H1 (cell line): ENCODE measurements around the gene CNNM4. TPM values are rescaled to one million over a fixed set of nuclear protein-coding genes. Genes with fewer than 3 reads are reported as not detected.

Experiments used
- CTCF ChIA-PET: fragments of 300-600 bp; sonication (Branson Sonifier 250); formaldehyde crosslinking; loops from one replicate; lab custom pipeline; 2021; ENCODE audit not compliant: partially characterized antibody; lab: Charles Lee
- POLR2A ChIA-PET: fragments of 300-600 bp; sonication (Branson Sonifier 250); formaldehyde crosslinking; loops from one replicate; lab custom pipeline; 2021; ENCODE audit warnings: inconsistent platforms; ENCODE audit not compliant: partially characterized antibody; lab: Charles Lee
- DNase-seq, 2 experiments: peaks; one replicate each; pipeline versions ENCODE4 v3.0.0 to v3.0.0-alpha.2; 2010 to 2022; ENCODE audit warnings: low spot score in 2 of 2, low read depth in 1 of 2, mixed read lengths in 1 of 2
- FAIRE-seq: peaks from 2 replicates; lab custom pipeline; 2011; peaks lifted over from hg19 to GRCh38; lab: Jason Lieb, UNC
- H2AFZ ChIP-seq: 2 replicates; pipeline ENCODE4 v1.8.1; 2012; ENCODE audit warnings: low read length, inconsistent platforms
- H2AK5ac ChIP-seq: 2 replicates; pipeline ENCODE4 v1.6.1; 2013; ENCODE audit warnings: low read depth, low read length
- H2BK120ac ChIP-seq: replicated peaks from 2 replicates; pipeline ENCODE3; 2013; ENCODE audit warnings: low read depth, low read length, inconsistent platforms
- H2BK12ac ChIP-seq: 2 replicates; pipeline ENCODE4 v1.6.1; 2013; ENCODE audit warnings: low read depth, low read length
- H2BK15ac ChIP-seq: 2 replicates; pipeline ENCODE4 v1.6.1; 2013; ENCODE audit warnings: low read length
- H2BK20ac ChIP-seq: 2 replicates; pipeline ENCODE4 v1.6.1; 2013; ENCODE audit warnings: low read length
- H2BK5ac ChIP-seq: 2 replicates; pipeline ENCODE4 v1.6.1; 2013; ENCODE audit warnings: low read depth, low read length
- H3K14ac ChIP-seq: 2 replicates; pipeline ENCODE4 v1.6.1; 2013; ENCODE audit warnings: inconsistent platforms; ENCODE audit not compliant: insufficient read length
- H3K18ac ChIP-seq: 2 replicates; pipeline ENCODE4 v1.6.1; 2013; ENCODE audit warnings: low read length; ENCODE audit errors: extremely low read depth
- H3K23ac ChIP-seq: 2 replicates; pipeline ENCODE4 v1.6.1; 2013; ENCODE audit warnings: inconsistent platforms; ENCODE audit not compliant: insufficient read length
- H3K23me2 ChIP-seq: 2 replicates; pipeline ENCODE4 v1.6.1; 2013; ENCODE audit warnings: low read depth, low read length
- H3K27ac ChIP-seq: 2 replicates; pipeline ENCODE4 v1.6.1; 2011; ENCODE audit warnings: low read depth, low read length, inconsistent platforms
- H3K27me3 ChIP-seq, 4 experiments: replicated peaks in 1 of 4; 1 replicate in 1 of 4; 2 replicates in 3 of 4; pipeline versions ENCODE4 v1.6.1 to v1.8.1; 2011 to 2013; ENCODE audit warnings: low read length in 3 of 4, mild to moderate bottlenecking in 3 of 4, inconsistent platforms in 2 of 4, mixed read lengths in 2 of 4, moderate library complexity in 1 of 4; ENCODE audit not compliant: control insufficient read depth in 3 of 4, insufficient read depth in 3 of 4; ENCODE audit errors: extremely low read depth in 1 of 4
- H3K36me3 ChIP-seq, 4 experiments: 2 replicates each; pipeline versions ENCODE4 v1.6.1 to v1.8.1; 2011 to 2013; ENCODE audit warnings: mild to moderate bottlenecking in 4 of 4, low read length in 3 of 4, moderate library complexity in 2 of 4, control low read depth in 1 of 4, inconsistent platforms in 1 of 4; ENCODE audit not compliant: insufficient read depth in 4 of 4, control insufficient read depth in 2 of 4
- H3K4ac ChIP-seq: replicated peaks from 2 replicates; pipeline ENCODE3; 2013; ENCODE audit warnings: low read length, low read depth, mixed read lengths, inconsistent platforms; ENCODE audit not compliant: insufficient read length
- H3K4me1 ChIP-seq, 4 experiments: replicated peaks in 1 of 4; 1 replicate in 1 of 4; 2 replicates in 3 of 4; pipeline versions ENCODE4 v1.6.1 to v1.8.1; 2011 to 2013; ENCODE audit warnings: low read length in 3 of 4, inconsistent platforms in 2 of 4, mixed read lengths in 1 of 4; ENCODE audit not compliant: insufficient read depth in 4 of 4, control insufficient read depth in 3 of 4
- H3K4me2 ChIP-seq, 2 experiments: 2 replicates each; pipeline versions ENCODE4 v1.6.1 to v1.8.1; 2011 to 2013; ENCODE audit warnings: low read depth in 2 of 2, low read length in 2 of 2, control low read depth in 1 of 2, inconsistent platforms in 1 of 2, mild to moderate bottlenecking in 1 of 2; ENCODE audit not compliant: insufficient read depth in 1 of 2
- H3K4me3 ChIP-seq, 4 experiments: fragments of 200-600, 300-600 bp in 1 of 4; sonication (generic), shearing (Covaris generic), sonication (Bioruptor Twin) in 1 of 4; 2 replicates each; pipeline versions ENCODE4 v1.5.1 to v1.8.1; 2011 to 2016; ENCODE audit warnings: low read length in 4 of 4, low read depth in 3 of 4, control low read depth in 2 of 4, inconsistent platforms in 2 of 4, mild to moderate bottlenecking in 2 of 4, mixed read lengths in 1 of 4, moderate library complexity in 1 of 4; ENCODE audit not compliant: insufficient read depth in 2 of 4; ENCODE audit errors: extremely low read depth in 1 of 4
- H3K56ac ChIP-seq: replicated peaks from 2 replicates; pipeline ENCODE3; 2013; ENCODE audit warnings: low read depth, mild to moderate bottlenecking, mixed read lengths, low read length, inconsistent platforms; ENCODE audit not compliant: insufficient read length
- H3K79me1 ChIP-seq: 2 replicates; pipeline ENCODE4 v1.6.1; 2013; ENCODE audit warnings: low read depth, low read length, control low read depth
- H3K79me2 ChIP-seq, 2 experiments: 2 replicates each; pipeline versions ENCODE4 v1.6.1 to v1.8.1; 2012 to 2013; ENCODE audit warnings: low read length in 2 of 2, mild to moderate bottlenecking in 2 of 2, inconsistent platforms in 1 of 2; ENCODE audit not compliant: insufficient read depth in 2 of 2, control insufficient read depth in 1 of 2
- H3K9ac ChIP-seq, 4 experiments: replicated peaks in 1 of 4; 1 replicate in 1 of 4; 2 replicates in 3 of 4; pipeline versions ENCODE4 v1.6.1 to v1.8.1; 2011 to 2013; ENCODE audit warnings: low read depth in 3 of 4, low read length in 3 of 4, control low read depth in 2 of 4, mild to moderate bottlenecking in 2 of 4, moderate library complexity in 2 of 4, inconsistent platforms in 1 of 4; ENCODE audit errors: extremely low read depth in 1 of 4
- H3K9me3 ChIP-seq, 2 experiments: 2 replicates each; pipeline versions ENCODE4 v1.6.1 to v1.8.1; 2012 to 2013; ENCODE audit warnings: mild to moderate bottlenecking in 2 of 2, moderate library complexity in 2 of 2, control low read depth in 1 of 2, inconsistent platforms in 1 of 2, low read depth in 1 of 2, low read length in 1 of 2, mixed read lengths in 1 of 2; ENCODE audit not compliant: insufficient read depth in 2 of 2
- H4K20me1 ChIP-seq, 2 experiments: replicated peaks in 1 of 2; 2 replicates each; pipeline versions ENCODE3 to v1.8.1; 2011 to 2013; ENCODE audit warnings: inconsistent platforms in 2 of 2, low read length in 2 of 2, mild to moderate bottlenecking in 1 of 2; ENCODE audit not compliant: insufficient read depth in 2 of 2, control insufficient read depth in 1 of 2
- H4K5ac ChIP-seq: 2 replicates; pipeline ENCODE4 v1.6.1; 2013; ENCODE audit warnings: low read length, low read depth, mixed read lengths, inconsistent platforms; ENCODE audit not compliant: insufficient read length
- H4K8ac ChIP-seq: 2 replicates; pipeline ENCODE4 v1.8.0; 2013; ENCODE audit warnings: mild to moderate bottlenecking, moderate library complexity, low read length, inconsistent platforms; ENCODE audit not compliant: insufficient read depth; ENCODE audit errors: extremely low read depth
- H4K91ac ChIP-seq: replicated peaks from 2 replicates; pipeline ENCODE3; 2013; ENCODE audit warnings: low read length, mixed read lengths, inconsistent platforms; ENCODE audit not compliant: insufficient read length
- BCL11A ChIP-seq, 2 experiments: IDR thresholded peaks; one replicate each; pipeline ENCODE4 v1.6.1; 2011; ENCODE audit warnings: low read depth in 2 of 2, low read length in 2 of 2, mild to moderate bottlenecking in 2 of 2
- CEBPB ChIP-seq: IDR thresholded peaks from 2 replicates; pipeline ENCODE4 v1.6.1; 2012; ENCODE audit warnings: low read depth, low read length
- CHD1 ChIP-seq: IDR thresholded peaks from 2 replicates; pipeline ENCODE4 v1.6.1; 2012; ENCODE audit warnings: low read depth, low read length, improper control_type of control experiment
- EP300 ChIP-seq, 2 experiments: IDR thresholded peaks; 1 replicate in 1 of 2; 2 replicates in 1 of 2; pipeline ENCODE4 v1.6.1; 2011 to 2012; ENCODE audit warnings: low read depth in 2 of 2, low read length in 2 of 2, mild to moderate bottlenecking in 2 of 2, borderline replicate concordance in 1 of 2, inconsistent platforms in 1 of 2, moderate library complexity in 1 of 2
- EZH2 ChIP-seq: fragments of 200-600 bp; sonication (generic); IDR thresholded peaks from 2 replicates; pipeline ENCODE4 v1.7.1; 2012; ENCODE audit warnings: low read depth, mild to moderate bottlenecking, moderate library complexity, low read length, inconsistent platforms; ENCODE audit not compliant: severe bottlenecking
- GABPA ChIP-seq: IDR thresholded peaks from 2 replicates; pipeline ENCODE4 v1.6.1; 2011; ENCODE audit warnings: mild to moderate bottlenecking, low read length, moderate library complexity, borderline replicate concordance; ENCODE audit not compliant: insufficient read depth
- KDM1A ChIP-seq: fragments of 200-600, 300-600 bp; sonication (generic); IDR thresholded peaks from 2 replicates; pipeline ENCODE4 v1.7.1; 2016; ENCODE audit warnings: mild to moderate bottlenecking, low read length, borderline replicate concordance
- POLR2A ChIP-seq, 2 experiments: IDR thresholded peaks; 1 replicate in 1 of 2; 2 replicates in 1 of 2; pipeline ENCODE4 v1.6.1; 2011; ENCODE audit warnings: low read depth in 2 of 2, low read length in 2 of 2, mild to moderate bottlenecking in 2 of 2; ENCODE audit errors: control extremely low read depth in 1 of 2
- RXRA ChIP-seq: IDR thresholded peaks from 2 replicates; pipeline ENCODE4 v1.6.1; 2011; ENCODE audit warnings: low read depth, mild to moderate bottlenecking, low read length, moderate library complexity; ENCODE audit not compliant: insufficient read depth
- TAF7 ChIP-seq: optimal IDR thresholded peaks from 2 replicates; pipeline ENCODE3; 2011; ENCODE audit warnings: low read depth, mild to moderate bottlenecking, inconsistent platforms, low read length, moderate library complexity, borderline replicate concordance
- TCF12 ChIP-seq: IDR thresholded peaks from 2 replicates; pipeline ENCODE4 v1.6.1; 2011; ENCODE audit warnings: low read depth, mild to moderate bottlenecking, low read length
- WGBS, 2 experiments: shearing (Covaris generic) in 1 of 2; methylation state at CpG; one replicate each; pipeline versions ENCODE4 v1.1.6 to v1.1.7; 2013 to 2015; ENCODE audit warnings: low lambda C conversion rate in 2 of 2, mixed read lengths in 2 of 2, inconsistent platforms in 1 of 2, low coverage in 1 of 2, missing lambda C conversion rate in 1 of 2; ENCODE audit not compliant: insufficient replicate concordance in 2 of 2, insufficient coverage in 1 of 2, insufficient read length in 1 of 2; ENCODE audit errors: extremely low coverage in 1 of 2, missing lambda C conversion rate in 1 of 2; 5-methylcytosine and 5-hydroxymethylcytosine counted together
- polyA plus RNA-seq, 7 experiments: library from polyadenylated mRNA; depleted of rRNA in 3 of 7; stranded (reverse) in 5 of 7; unstranded in 2 of 7; fragments of >200 nt in 5 of 7; fragments of 200-250 nt in 2 of 7; gene quantifications; 1 replicate in 5 of 7; 2 replicates in 1 of 7; 4 replicates in 1 of 7; pipeline versions ENCODE4 v1.2.1 to v1.2.3, GENCODE V29; 2011 to 2013; ENCODE audit warnings: missing spikeins in 2 of 7, mixed read lengths in 2 of 7
- total RNA-seq: library from RNA; stranded (reverse); fragmentation: NEBNext Ultra II Directional; extraction: Animal tissue kit (Norgen Biotek cat#: 25700); gene quantifications from 2 replicates; pipeline ENCODE4 v1.2.1, GENCODE V29; 2021

CNNM4 gene
- total and polyA plus RNA-seq, 2 of the 8 experiments (the other 6 are each of a cell fraction or from before 2014, with no cell fraction given) = 10.3 to 11.0 TPM

- Histone ChIP-seq H3K27me3 (no peaks in the 10 kb centered on the region), H3K9ac (peak overlapping the region in 3 of 4 experiments; percentile 20 to 50 (median 38); a peak in 4 of 7 replicates), H2AFZ (no peak overlapping the region), H3K4ac (no peak overlapping the region), H3K9me3 (no peaks in the 10 kb centered on the region), H3K18ac (peak overlapping the region; percentile 99), H4K91ac (no peak overlapping the region), H4K8ac (0 out of 2 replicates have a peak overlapping the region, but pooled peaks have one; percentile 6), H3K4me2 (peak overlapping the region; percentile 60 to 75), H4K5ac (peak overlapping the region; percentile 57), H2BK20ac (no peak overlapping the region), H3K79me2 (no peaks in the 10 kb centered on the region), H2BK5ac (peak overlapping the region; percentile 98), H2BK15ac (0 out of 2 replicates have a peak overlapping the region, but pooled peaks have one; percentile 83), H2BK12ac (0 out of 2 replicates have a peak overlapping the region, but pooled peaks have one; percentile 80), H3K4me1 (peaks cover 3 to 18% (median 13%) of the 10 kb centered on the region in 4 experiments), H4K20me1 (peaks cover 0 to 6% of the 10 kb centered on the region in 2 experiments), H3K4me3 (peak overlapping the region; percentile 5 to 50 (median 18); a peak in 7 of 8 replicates), H3K14ac (no peak overlapping the region), H3K79me1 (0 out of 2 replicates have a peak, but pooled peaks cover 3% of the 10 kb centered on the region), H3K23ac (no peak overlapping the region), H2AK5ac (peak overlapping the region; percentile 19; the same call in 1 of the 2 replicates), H3K23me2 (no peaks in the 10 kb centered on the region; the same call in 1 of the 2 replicates), H3K36me3 (peaks cover 16 to 55% (median 23%) of the 10 kb centered on the region in 4 experiments), H3K56ac (no peak overlapping the region), H3K27ac (peak overlapping the region; percentile 69), H2BK120ac (no peak overlapping the region)
- CTCF ChIA-PET = interaction anchor here (0.6 to 4.5 kb wide), 16 partner anchors 9 to 400 kb away, joined by 3 to 30 read pairs (median 4); partner anchors contain the start of genes ANKRD23, ANKRD39 and CNNM3
- peak; percentile 68 for FAIRE-seq
- DNase-seq = peak in 1 of 2 experiments; percentile 86
- WGBS, 2 experiments = 28% methylated on average over 18 of the region's 18 CpGs; no CpG with 5 or more reads in 1 of the 2 experiments
- POLR2A ChIA-PET = interaction anchor here (0.6 to 4.4 kb wide), 12 partner anchors 9 to 97 kb away, joined by 3 to 39 read pairs (median 3); partner anchors contain the start of genes ANKRD23, ANKRD39 and CNNM3
- TF ChIP-seq BCL11A (IDR thresholded peaks at IDR 0.05; ENCODE audit: low read depth in 2 of 2, low read length in 2 of 2) (no peak), POLR2A (IDR thresholded peaks at IDR 0.05; ENCODE audit: control extremely low read depth in 1 of 2, low read depth in 2 of 2, low read length in 2 of 2) (no peak; a peak in 1 of 3 replicates), EP300 (IDR thresholded peaks at IDR 0.05; ENCODE audit: borderline replicate concordance in 1 of 2, low read depth in 2 of 2, low read length in 2 of 2) (no peak), EZH2 (no peak), GABPA (peak; percentile 57; the same call in 1 of the 2 replicates), TAF7 (no peak), CHD1 (no peak), RXRA (no peak), KDM1A (no peak), CEBPB (no peak), TCF12 (0 out of 2 replicates have a peak, but pooled peaks have one; percentile 2)
These were observed 72.2 kb downstream of the CNNM4 start for GRCh38 chr2:96832754-96833507.
